ENCODE measurements around the gene N4BP2.

Gene N4BP2

GRCh38 chr4:40057586-40058091 lies 989 bp downstream of the N4BP2 start:
- Histone ChIP-seq H3K4me1 (ENCODE audit: low read length) (peaks cover 11% of the 10 kb centered on the region; the same call in 1 of the 2 replicates), H3K9ac (ENCODE audit: low read length) (peak overlapping the region; percentile 98), H3K9me3 (replicated peaks; ENCODE audit: insufficient read depth, low read length) (no peaks in the 10 kb centered on the region), H3K4me3 (ENCODE audit: low read length) (peak overlapping the region; percentile 64), H3F3A (ENCODE audit: insufficient read depth, low read length) (peaks cover 34% of the 10 kb centered on the region), H2AFZ (ENCODE audit: low read length) (peak overlapping the region; percentile 48), H4K20me1 (ENCODE audit: insufficient read depth, low read length) (no peaks in the 10 kb centered on the region), H3K4me2 (ENCODE audit: low read depth, low read length) (peak overlapping the region; percentile 95), H3K79me2 (ENCODE audit: low read length) (peaks cover 44% of the 10 kb centered on the region), H3K27ac (ENCODE audit: low read length) (peak overlapping the region; percentile 99), H3K9me2 (replicated peaks; ENCODE audit: insufficient read depth, low read length) (no peaks in the 10 kb centered on the region), H3K27me3 (replicated peaks; ENCODE audit: insufficient read depth, low read length) (no peaks in the 10 kb centered on the region), H3K36me3 (replicated peaks; ENCODE audit: insufficient read depth, low read length) (no peaks in the 10 kb centered on the region)
- TF ChIP-seq EZH2phosphoT487 (IDR thresholded peaks at IDR 0.05; ENCODE audit: low read length), result no peak
- peak; percentile 91 for DNase-seq

- Histone ChIP-seq H3K4me3 (ENCODE audit: low read length) (peak overlapping the region; percentile 64), H3K27me3 (replicated peaks; ENCODE audit: insufficient read depth, low read length) (no peaks in the 10 kb centered on the region)
- TF ChIP-seq, protein P1, sequence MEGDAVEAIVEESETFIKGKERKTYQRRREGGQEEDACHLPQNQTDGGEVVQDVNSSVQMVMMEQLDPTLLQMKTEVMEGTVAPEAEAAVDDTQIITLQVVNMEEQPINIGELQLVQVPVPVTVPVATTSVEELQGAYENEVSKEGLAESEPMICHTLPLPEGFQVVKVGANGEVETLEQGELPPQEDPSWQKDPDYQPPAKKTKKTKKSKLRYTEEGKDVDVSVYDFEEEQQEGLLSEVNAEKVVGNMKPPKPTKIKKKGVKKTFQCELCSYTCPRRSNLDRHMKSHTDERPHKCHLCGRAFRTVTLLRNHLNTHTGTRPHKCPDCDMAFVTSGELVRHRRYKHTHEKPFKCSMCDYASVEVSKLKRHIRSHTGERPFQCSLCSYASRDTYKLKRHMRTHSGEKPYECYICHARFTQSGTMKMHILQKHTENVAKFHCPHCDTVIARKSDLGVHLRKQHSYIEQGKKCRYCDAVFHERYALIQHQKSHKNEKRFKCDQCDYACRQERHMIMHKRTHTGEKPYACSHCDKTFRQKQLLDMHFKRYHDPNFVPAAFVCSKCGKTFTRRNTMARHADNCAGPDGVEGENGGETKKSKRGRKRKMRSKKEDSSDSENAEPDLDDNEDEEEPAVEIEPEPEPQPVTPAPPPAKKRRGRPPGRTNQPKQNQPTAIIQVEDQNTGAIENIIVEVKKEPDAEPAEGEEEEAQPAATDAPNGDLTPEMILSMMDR (IDR thresholded peaks at IDR 0.05; ENCODE audit: low read length), result no peak
- no peak for TF ChIP-seq EZH2phosphoT487 (IDR thresholded peaks at IDR 0.05; ENCODE audit: low read length)
- TF ChIP-seq EZH2 (optimal IDR thresholded peaks at IDR 0.05; ENCODE audit: low read depth, low read length), result no peak
These were observed 1.5 kb downstream of the N4BP2 start for GRCh38 chr4:40058121-40058520.

DNA sequence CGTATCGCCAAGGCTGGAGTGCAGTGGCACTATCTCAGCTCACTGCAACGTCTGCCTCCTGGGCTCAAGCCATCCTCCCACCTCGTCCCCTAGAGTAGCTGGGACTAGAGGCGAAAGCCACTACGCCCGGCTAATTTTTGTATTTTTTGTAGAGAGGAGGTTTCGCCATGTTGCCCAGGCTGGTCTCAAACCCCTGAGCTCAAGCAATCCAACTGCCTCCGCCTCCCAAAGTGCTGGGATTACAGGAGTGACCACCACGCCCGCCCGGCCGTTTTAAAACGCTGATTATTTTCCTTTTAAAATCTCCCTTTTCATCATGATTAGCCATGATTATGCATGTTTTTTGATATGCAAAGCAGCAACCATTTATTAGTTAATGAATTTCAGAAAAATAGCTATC lies 2.2 kb downstream of the N4BP2 start:
- peaks cover 34% of the 10 kb centered on the region for H3F3A ChIP-seq (ENCODE audit: insufficient read depth, low read length)
- H3K27ac ChIP-seq (ENCODE audit: low read length), result no peak overlapping the region
- H2AFZ ChIP-seq (ENCODE audit: low read length), result no peak overlapping the region
- no peaks in the 10 kb centered on the region for H3K27me3 ChIP-seq (replicated peaks; ENCODE audit: insufficient read depth, low read length)
- peak overlapping the region; percentile 95 for H3K4me2 ChIP-seq (ENCODE audit: low read depth, low read length)
- no peak for DNase-seq
- H4K20me1 ChIP-seq (ENCODE audit: insufficient read depth, low read length), result no peaks in the 10 kb centered on the region
- H3K79me2 ChIP-seq (ENCODE audit: low read length), result peaks cover 53% of the 10 kb centered on the region
- H3K9me3 ChIP-seq (replicated peaks; ENCODE audit: insufficient read depth, low read length), result no peaks in the 10 kb centered on the region
- H3K36me3 ChIP-seq (replicated peaks; ENCODE audit: insufficient read depth, low read length), result no peaks in the 10 kb centered on the region
- no peak overlapping the region for H3K9ac ChIP-seq (ENCODE audit: low read length)
- TF ChIP-seq EZH2phosphoT487 (IDR thresholded peaks at IDR 0.05; ENCODE audit: low read length), result no peak
- TF ChIP-seq, protein P1 (IDR thresholded peaks at IDR 0.05; ENCODE audit: low read length), result no peak
- TF ChIP-seq EZH2 (optimal IDR thresholded peaks at IDR 0.05; ENCODE audit: low read depth, low read length), result no peak
- peaks cover 11% of the 10 kb centered on the region; the same call in 1 of the 2 replicates for H3K4me1 ChIP-seq (ENCODE audit: low read length)
- no peaks in the 10 kb centered on the region for H3K9me2 ChIP-seq (replicated peaks; ENCODE audit: insufficient read depth, low read length)
- H3K4me3 ChIP-seq (ENCODE audit: low read length), result no peak overlapping the region

More at GRCh38 chr4:40058121-40058520, 1.5 kb downstream of the N4BP2 start:
- Histone ChIP-seq H2AFZ (ENCODE audit: low read length) (peak overlapping the region; percentile 48), H3K79me2 (ENCODE audit: low read length) (peaks cover 48% of the 10 kb centered on the region), H3K36me3 (replicated peaks; ENCODE audit: insufficient read depth, low read length) (no peaks in the 10 kb centered on the region), H3K4me2 (ENCODE audit: low read depth, low read length) (peak overlapping the region; percentile 95), H3K9ac (ENCODE audit: low read length) (peak overlapping the region; percentile 98), H3K27ac (ENCODE audit: low read length) (peak overlapping the region; percentile 99; the same call in 1 of the 2 replicates), H3K4me1 (ENCODE audit: low read length) (peaks cover 11% of the 10 kb centered on the region; the same call in 1 of the 2 replicates), H3F3A (ENCODE audit: insufficient read depth, low read length) (peaks cover 34% of the 10 kb centered on the region), H3K9me3 (replicated peaks; ENCODE audit: insufficient read depth, low read length) (no peaks in the 10 kb centered on the region), H4K20me1 (ENCODE audit: insufficient read depth, low read length) (no peaks in the 10 kb centered on the region), H3K9me2 (replicated peaks; ENCODE audit: insufficient read depth, low read length) (no peaks in the 10 kb centered on the region)
- no peak for DNase-seq

GRCh38 chr4:40059362-40059761 lies 2.7 kb downstream of the N4BP2 start:
- Histone ChIP-seq H3K9me2 (replicated peaks; ENCODE audit: insufficient read depth, low read length) (no peaks in the 10 kb centered on the region), H2AFZ (ENCODE audit: low read length) (no peak overlapping the region), H3K79me2 (ENCODE audit: low read length) (peaks cover 58% of the 10 kb centered on the region), H3K4me3 (ENCODE audit: low read length) (no peak overlapping the region), H3K4me2 (ENCODE audit: low read depth, low read length) (no peak overlapping the region), H3K9ac (ENCODE audit: low read length) (no peak overlapping the region), H3K27me3 (replicated peaks; ENCODE audit: insufficient read depth, low read length) (no peaks in the 10 kb centered on the region), H3K9me3 (replicated peaks; ENCODE audit: insufficient read depth, low read length) (no peaks in the 10 kb centered on the region), H4K20me1 (ENCODE audit: insufficient read depth, low read length) (no peaks in the 10 kb centered on the region), H3F3A (ENCODE audit: insufficient read depth, low read length) (peaks cover 34% of the 10 kb centered on the region), H3K4me1 (ENCODE audit: low read length) (peaks cover 11% of the 10 kb centered on the region; the same call in 1 of the 2 replicates), H3K36me3 (replicated peaks; ENCODE audit: insufficient read depth, low read length) (no peaks in the 10 kb centered on the region), H3K27ac (ENCODE audit: low read length) (no peak overlapping the region)
- no peak for DNase-seq
- TF ChIP-seq, protein P1 (IDR thresholded peaks at IDR 0.05; ENCODE audit: low read length), result no peak
- TF ChIP-seq EZH2 (optimal IDR thresholded peaks at IDR 0.05; ENCODE audit: low read depth, low read length), result no peak
- no peak for TF ChIP-seq EZH2phosphoT487 (IDR thresholded peaks at IDR 0.05; ENCODE audit: low read length)
